Uterus (tissue), 2 donors: Measurements from ENCODE around the gene CELSR1.

Source experiments
- POLR2A ChIP-seq, 2 donors: fragments of 450-650 bp; IDR thresholded peaks; one replicate each; pipeline ENCODE4 v1.6.1; 2016; ENCODE audit warnings: antibody characterized with exemption in 2 of 2, mild to moderate bottlenecking in 1 of 2, moderate library complexity in 1 of 2
- TF ChIP-seq, protein P1 (sequence below), 4 experiments: fragments of 200-600 bp in 2 of 4; fragments of 450-650 bp in 2 of 4; sonication (generic) in 2 of 4; IDR thresholded peaks; one replicate each; pipeline ENCODE4 v1.5.1; 2016 to 2019; ENCODE audit warnings: antibody characterized with exemption in 4 of 4, mild to moderate bottlenecking in 2 of 4, moderate library complexity in 1 of 4

DNA sequence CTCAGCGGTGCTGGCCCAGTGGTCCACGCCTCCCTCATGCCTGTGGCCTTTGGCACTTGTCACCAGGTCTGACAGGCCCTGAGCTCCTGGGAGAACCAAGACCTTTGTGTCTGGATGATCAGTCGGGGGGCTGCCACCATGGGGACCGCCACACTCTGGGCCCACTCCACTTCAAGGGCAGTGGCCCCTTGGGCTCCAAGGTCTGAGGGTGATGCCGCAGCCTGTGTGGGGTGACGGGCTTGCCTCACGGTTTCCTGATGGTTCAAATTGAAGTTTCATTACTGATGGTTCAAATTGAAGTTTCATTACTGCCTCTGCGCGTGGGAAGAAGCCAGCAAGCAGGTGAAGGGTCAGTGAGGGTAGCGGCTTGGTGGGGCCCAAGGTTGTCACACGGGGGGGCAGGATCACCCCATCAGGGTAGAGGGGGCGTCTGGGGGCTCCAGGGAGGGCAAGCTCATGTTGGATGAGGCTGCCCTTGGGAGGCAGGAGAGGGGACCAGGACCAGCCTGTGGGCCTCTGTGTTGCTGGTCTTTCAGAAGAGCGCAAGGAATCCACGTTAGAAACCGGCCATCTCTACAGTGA lies 174.4 kb downstream of the CELSR1 start:
- no peak for TF ChIP-seq POLR2A (IDR thresholded peaks at IDR 0.05)
- TF ChIP-seq, protein P1, sequence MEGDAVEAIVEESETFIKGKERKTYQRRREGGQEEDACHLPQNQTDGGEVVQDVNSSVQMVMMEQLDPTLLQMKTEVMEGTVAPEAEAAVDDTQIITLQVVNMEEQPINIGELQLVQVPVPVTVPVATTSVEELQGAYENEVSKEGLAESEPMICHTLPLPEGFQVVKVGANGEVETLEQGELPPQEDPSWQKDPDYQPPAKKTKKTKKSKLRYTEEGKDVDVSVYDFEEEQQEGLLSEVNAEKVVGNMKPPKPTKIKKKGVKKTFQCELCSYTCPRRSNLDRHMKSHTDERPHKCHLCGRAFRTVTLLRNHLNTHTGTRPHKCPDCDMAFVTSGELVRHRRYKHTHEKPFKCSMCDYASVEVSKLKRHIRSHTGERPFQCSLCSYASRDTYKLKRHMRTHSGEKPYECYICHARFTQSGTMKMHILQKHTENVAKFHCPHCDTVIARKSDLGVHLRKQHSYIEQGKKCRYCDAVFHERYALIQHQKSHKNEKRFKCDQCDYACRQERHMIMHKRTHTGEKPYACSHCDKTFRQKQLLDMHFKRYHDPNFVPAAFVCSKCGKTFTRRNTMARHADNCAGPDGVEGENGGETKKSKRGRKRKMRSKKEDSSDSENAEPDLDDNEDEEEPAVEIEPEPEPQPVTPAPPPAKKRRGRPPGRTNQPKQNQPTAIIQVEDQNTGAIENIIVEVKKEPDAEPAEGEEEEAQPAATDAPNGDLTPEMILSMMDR (IDR thresholded peaks at IDR 0.05) = no peak
